Hepatocyte (in vitro differentiated cells): ENCODE data around the gene CCDC174. TPM values are rescaled to one million over a fixed set of nuclear protein-coding genes. Genes with fewer than 3 reads are reported as not detected.

Experiments used
- DNase-seq: peaks from one replicate; pipeline ENCODE4 v3.0.0-alpha.2; 2016; ENCODE audit warnings: low spot score
- H2AFZ ChIP-seq: fragments of 200-600 bp; sonication (generic); 2 replicates; pipeline ENCODE4 v1.6.0; 2016; ENCODE audit warnings: antibody characterized with exemption, mild to moderate bottlenecking
- H3K27ac ChIP-seq: fragments of 200-600 bp; sonication (generic); 2 replicates; pipeline ENCODE4 v1.5.1; 2016; ENCODE audit warnings: mild to moderate bottlenecking
- H3K27me3 ChIP-seq: fragments of 200-600 bp; sonication (generic); 2 replicates; pipeline ENCODE4 v1.6.1; 2016
- H3K36me3 ChIP-seq: fragments of 200-600 bp; sonication (generic); replicated peaks from 2 replicates; pipeline ENCODE4 v1.5.1; 2016; ENCODE audit warnings: low read depth; ENCODE audit not compliant: insufficient read depth
- H3K4me1 ChIP-seq: fragments of 200-600 bp; sonication (generic); 2 replicates; pipeline ENCODE4 v1.5.1; 2016; ENCODE audit warnings: mild to moderate bottlenecking, moderate library complexity; ENCODE audit not compliant: insufficient read depth
- H3K4me2 ChIP-seq: fragments of 200-600 bp; sonication (generic); 2 replicates; pipeline ENCODE4 v1.6.0; 2016
- H3K4me3 ChIP-seq: fragments of 200-600 bp; sonication (generic); 2 replicates; pipeline ENCODE4 v1.5.1; 2016; ENCODE audit warnings: mild to moderate bottlenecking
- H3K79me2 ChIP-seq: fragments of 200-600 bp; sonication (generic); 2 replicates; pipeline ENCODE4 v1.6.0; 2017; ENCODE audit warnings: mild to moderate bottlenecking
- H3K9me2 ChIP-seq: fragments of 200-600 bp; sonication (generic); replicated peaks from 2 replicates; pipeline ENCODE4 v1.6.0; 2017; ENCODE audit warnings: mild to moderate bottlenecking; ENCODE audit not compliant: insufficient read depth
- H3K9me3 ChIP-seq: fragments of 200-600 bp; sonication (generic); 2 replicates; pipeline ENCODE4 v1.5.1; 2016; ENCODE audit warnings: low read depth, mild to moderate bottlenecking
- H4K20me1 ChIP-seq: fragments of 200-600 bp; sonication (generic); 2 replicates; pipeline ENCODE4 v1.6.0; 2016; ENCODE audit warnings: mild to moderate bottlenecking; ENCODE audit not compliant: insufficient read depth, poor library complexity, severe bottlenecking
- CTCF ChIP-seq: fragments of 200-600 bp; sonication (generic); IDR thresholded peaks from 2 replicates; pipeline ENCODE4 v1.5.1; 2016; ENCODE audit warnings: antibody characterized with exemption, mild to moderate bottlenecking; ENCODE audit not compliant: poor library complexity
- EZH2 ChIP-seq: fragments of 200-600 bp; sonication (generic); IDR thresholded peaks from 2 replicates; pipeline ENCODE4 v1.6.1; 2016; ENCODE audit warnings: antibody characterized with exemption, mild to moderate bottlenecking, borderline replicate concordance
- EZH2phosphoT487 ChIP-seq: fragments of 200-600 bp; sonication (generic); IDR thresholded peaks from one replicate; pipeline ENCODE4 v1.6.1; 2018; ENCODE audit warnings: antibody characterized with exemption, mild to moderate bottlenecking, low read depth, moderate library complexity; ENCODE audit not compliant: unreplicated experiment, severe bottlenecking
- WGBS: methylation state at CpG from one replicate; pipeline ENCODE4 v1.1.6; 2016; ENCODE audit warnings: low lambda C conversion rate; ENCODE audit errors: missing lambda C conversion rate; 5-methylcytosine and 5-hydroxymethylcytosine counted together
- polyA plus RNA-seq: library from polyadenylated mRNA; unstranded; fragments of >200 nt; fragmentation: Nextera tagmentation; extraction: Ambion mirVana; gene quantifications from 2 replicates; pipeline ENCODE4 v1.2.1, GENCODE V29; 2016
- total RNA-seq: library from RNA; depleted of rRNA; stranded (reverse); fragments of >200 nt; gene quantifications from 2 replicates; pipeline ENCODE4 v1.2.3, GENCODE V29; 2014

Gene CCDC174
- total and polyA plus RNA-seq, 2 experiments from 2014 or later = 18.6 to 23.6 TPM

GRCh38 chr3:14678015-14678503 is 26.5 kb downstream of the CCDC174 start:
- Histone ChIP-seq H4K20me1 (no peaks in the 10 kb centered on the region), H3K27me3 (no peaks in the 10 kb centered on the region), H3K4me2 (no peak overlapping the region), H3K36me3 (no peaks in the 10 kb centered on the region), H3K4me3 (no peak overlapping the region), H3K9me2 (no peaks in the 10 kb centered on the region), H2AFZ (no peak overlapping the region), H3K4me1 (peaks cover 8% of the 10 kb centered on the region), H3K9me3 (no peaks in the 10 kb centered on the region), H3K79me2 (no peaks in the 10 kb centered on the region), H3K27ac (peak overlapping the region; percentile 44)
- DNase-seq = peak; percentile 39
- TF ChIP-seq EZH2phosphoT487 = no peak
- no peak for TF ChIP-seq CTCF
- no peak for TF ChIP-seq EZH2
- WGBS = 46% methylated on average over 7 of the region's 7 CpGs

GRCh38 chr3:14680115-14680514 is 28.6 kb downstream of the CCDC174 start:
- Histone ChIP-seq H3K27me3 (no peaks in the 10 kb centered on the region), H3K36me3 (no peaks in the 10 kb centered on the region), H3K4me1 (peaks cover 8% of the 10 kb centered on the region), H3K9me3 (no peaks in the 10 kb centered on the region), H3K4me2 (no peak overlapping the region), H3K4me3 (no peak overlapping the region), H4K20me1 (no peaks in the 10 kb centered on the region), H3K27ac (no peak overlapping the region), H3K9me2 (no peaks in the 10 kb centered on the region), H3K79me2 (no peaks in the 10 kb centered on the region), H2AFZ (no peak overlapping the region)
- TF ChIP-seq EZH2 (no peak), EZH2phosphoT487 (no peak), CTCF (no peak)
- WGBS = 91% methylated on average over 1 of the region's 1 CpG
- no peak for DNase-seq

- 64% methylated on average over 2 of the region's 2 CpGs for WGBS
Observed at GRCh38 chr3:14680716-14681115, 29.2 kb downstream of the CCDC174 start.

More at GRCh38 chr3:14680716-14681115, 29.2 kb downstream of the CCDC174 start:
- no peaks in the 10 kb centered on the region for H4K20me1 ChIP-seq
- no peaks in the 10 kb centered on the region for H3K36me3 ChIP-seq
- H2AFZ ChIP-seq = no peak overlapping the region
- peaks cover 8% of the 10 kb centered on the region for H3K4me1 ChIP-seq
- no peaks in the 10 kb centered on the region for H3K27me3 ChIP-seq
- no peak for TF ChIP-seq EZH2phosphoT487
- no peak for TF ChIP-seq EZH2
- TF ChIP-seq CTCF = no peak
- H3K9me3 ChIP-seq = no peaks in the 10 kb centered on the region
- no peak overlapping the region for H3K4me2 ChIP-seq
- H3K27ac ChIP-seq = no peak overlapping the region
- H3K9me2 ChIP-seq = no peaks in the 10 kb centered on the region
- no peak overlapping the region for H3K4me3 ChIP-seq
- H3K79me2 ChIP-seq = no peaks in the 10 kb centered on the region
- DNase-seq = no peak
